ENCODE data around the gene FUT7.

- TF ChIP-seq ZBTB37 (CRISPR knock-in tag; IDR thresholded peaks at IDR 0.05) (no peak), ESRRA (CRISPR knock-in tag; IDR thresholded peaks at IDR 0.05; ENCODE audit: low read depth) (no peak), GABPA (IDR thresholded peaks at IDR 0.05; ENCODE audit: low read depth, low read length) (no peak), GABPA (CRISPR knock-in tag; IDR thresholded peaks at IDR 0.05; ENCODE audit: low read depth) (no peak), ATF6 (CRISPR knock-in tag; conservative IDR thresholded peaks at IDR 0.05) (no peak), JUNB (CRISPR knock-in tag; IDR thresholded peaks at IDR 0.05; ENCODE audit: borderline replicate concordance) (no peak), ZNF83 (CRISPR knock-in tag; IDR thresholded peaks at IDR 0.05; ENCODE audit: borderline replicate concordance) (no peak), ZNF138 (CRISPR knock-in tag; IDR thresholded peaks at IDR 0.05; ENCODE audit: low read depth) (no peak)
Measured at GRCh38 chr9:136984464-136985026, 47.3 kb downstream of the FUT7 start.
